ENCODE results near the gene EXOC3.

The EXOC3 gene

GRCh38 chr5:440401-441201, 2.4 kb upstream of the EXOC3 start:
- no peak for DNase-seq

GRCh38 chr5:441996-442334, 1.0 kb upstream of the EXOC3 start:
- no peak for DNase-seq

- DNase-seq, result peak; percentile 20 to 39
These were observed 519 bp downstream of the EXOC3 start for GRCh38 chr5:443239-444151.

GRCh38 chr5:444226-444625, 1.2 kb downstream of the EXOC3 start:
- DNase-seq, result no peak

- DNase-seq, result no peak
These were observed 2.6 kb downstream of the EXOC3 start for GRCh38 chr5:445591-445990.

- DNase-seq, result no peak
These were observed 3.3 kb downstream of the EXOC3 start for GRCh38 chr5:446066-446882.

- DNase-seq, result peak in 1 of 2 donors; percentile 48
These were observed 3.9 kb downstream of the EXOC3 start for GRCh38 chr5:446883-447263.

GRCh38 chr5:447501-447900, 4.5 kb downstream of the EXOC3 start:
- no peak for DNase-seq

- peak in 1 of 2 donors; percentile 66 for DNase-seq
These were observed 5.2 kb downstream of the EXOC3 start for GRCh38 chr5:448061-448765.

- DNase-seq, result no peak
These were observed 5.8 kb downstream of the EXOC3 start for GRCh38 chr5:448766-449090.

- DNase-seq, result no peak
These were observed 6.2 kb downstream of the EXOC3 start for GRCh38 chr5:449151-449550.

GRCh38 chr5:451587-452458, 8.8 kb downstream of the EXOC3 start:
- DNase-seq, result no peak

GRCh38 chr5:452978-453710, 10.2 kb downstream of the EXOC3 start:
- no peak for DNase-seq

- DNase-seq, result no peak
These were observed 10.9 kb downstream of the EXOC3 start for GRCh38 chr5:453725-454481.

- no peak for DNase-seq
These were observed 12.0 kb downstream of the EXOC3 start for GRCh38 chr5:454936-455335.

- DNase-seq, result no peak
These were observed 12.8 kb downstream of the EXOC3 start for GRCh38 chr5:455806-456205.

GRCh38 chr5:456351-457194, 13.6 kb downstream of the EXOC3 start:
- DNase-seq, result no peak

GRCh38 chr5:457195-457961, 14.4 kb downstream of the EXOC3 start:
- no peak for DNase-seq
